Renal cortical epithelial cell (primary cell): ENCODE data around the gene NR2F2. TPM values are rescaled to one million over a fixed set of nuclear protein-coding genes. Genes with fewer than 3 reads are reported as not detected.

Source experiments
- DNase-seq: peaks from one replicate; pipeline ENCODE4 v3.0.0-alpha.2; 2011; ENCODE audit warnings: low read depth
- total RNA-seq: library from RNA; depleted of rRNA; stranded (reverse); fragments of >200 nt; gene quantifications from 2 replicates; pipeline ENCODE4 v1.2.3, GENCODE V29; 2014

NR2F2 gene
- total RNA-seq, 1 donor from 2014 or later, result 37.3 TPM

DNA sequence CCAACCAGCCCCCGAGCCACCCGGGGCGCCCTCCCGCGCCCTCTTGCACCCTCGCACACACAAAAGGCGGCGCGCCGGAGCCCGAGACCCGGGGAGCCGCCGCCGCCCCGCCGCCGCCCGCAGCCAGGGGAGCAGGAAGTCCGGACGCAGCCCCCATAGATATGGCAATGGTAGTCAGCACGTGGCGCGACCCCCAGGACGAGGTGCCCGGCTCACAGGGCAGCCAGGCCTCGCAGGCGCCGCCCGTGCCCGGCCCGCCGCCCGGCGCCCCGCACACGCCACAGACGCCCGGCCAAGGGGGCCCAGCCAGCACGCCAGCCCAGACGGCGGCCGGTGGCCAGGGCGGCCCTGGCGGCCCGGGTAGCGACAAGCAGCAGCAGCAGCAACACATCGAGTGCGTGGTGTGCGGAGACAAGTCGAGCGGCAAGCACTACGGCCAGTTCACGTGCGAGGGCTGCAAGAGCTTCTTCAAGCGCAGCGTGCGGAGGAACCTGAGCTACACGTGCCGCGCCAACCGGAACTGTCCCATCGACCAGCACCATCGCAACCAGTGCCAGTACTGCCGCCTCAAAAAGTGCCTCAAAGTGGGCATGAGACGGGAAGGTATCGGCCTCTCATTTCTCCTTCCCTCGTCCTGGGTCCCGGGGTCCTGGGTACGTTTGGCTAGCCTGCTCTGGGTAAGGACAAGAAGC, 1.6 kb downstream of the NR2F2 start:
- no peak for DNase-seq

GRCh38 chr15:96332637-96333121, 2.2 kb downstream of the NR2F2 start:
- DNase-seq, result no peak

DNA sequence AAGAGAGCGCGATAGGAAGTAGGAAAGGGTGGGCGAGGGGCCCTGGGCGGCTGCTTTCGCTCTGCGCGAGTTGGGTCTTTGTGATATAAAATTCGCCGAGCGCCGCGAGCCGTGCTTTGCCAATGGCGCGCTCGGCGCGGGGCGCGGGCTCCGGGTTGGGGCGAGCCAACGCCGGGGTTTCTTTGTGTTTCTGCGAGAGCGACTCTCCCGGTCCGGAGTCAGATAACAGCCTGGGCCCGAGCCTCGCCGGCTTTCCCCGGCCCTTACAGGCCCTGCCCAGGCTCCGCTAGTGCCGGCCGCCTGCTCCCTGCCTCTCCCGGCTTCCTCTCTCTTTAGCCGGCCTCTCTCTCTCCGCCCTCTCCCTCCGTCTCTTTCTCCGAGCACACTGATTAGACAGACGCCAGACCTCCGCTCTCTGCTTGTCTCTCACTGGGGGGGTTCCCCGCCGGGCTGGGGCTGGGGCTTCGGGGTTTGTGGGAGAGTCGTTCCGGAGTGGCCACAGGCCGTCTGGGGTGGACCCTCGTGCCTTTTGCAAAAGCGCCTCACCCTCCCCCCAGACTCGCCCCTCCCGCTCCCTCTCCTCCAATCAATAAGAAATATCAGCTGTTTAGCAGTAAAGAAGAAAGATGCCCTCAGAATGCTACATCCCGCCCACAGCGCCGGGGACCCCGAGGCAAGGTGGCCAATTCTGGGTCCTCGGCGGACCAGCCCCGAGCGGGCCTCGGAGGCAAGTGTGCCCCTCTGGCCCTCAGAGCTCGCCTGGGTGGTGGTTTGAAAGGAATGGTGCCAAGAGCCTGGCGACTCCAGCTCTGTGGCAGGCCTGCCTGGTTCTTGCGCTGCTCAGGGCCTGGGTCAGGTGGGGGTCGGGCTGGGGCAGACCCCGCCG, 2.9 kb downstream of the NR2F2 start:
- DNase-seq, result no peak

GRCh38 chr15:96334017-96334704, 3.7 kb downstream of the NR2F2 start:
- no peak for DNase-seq

DNA sequence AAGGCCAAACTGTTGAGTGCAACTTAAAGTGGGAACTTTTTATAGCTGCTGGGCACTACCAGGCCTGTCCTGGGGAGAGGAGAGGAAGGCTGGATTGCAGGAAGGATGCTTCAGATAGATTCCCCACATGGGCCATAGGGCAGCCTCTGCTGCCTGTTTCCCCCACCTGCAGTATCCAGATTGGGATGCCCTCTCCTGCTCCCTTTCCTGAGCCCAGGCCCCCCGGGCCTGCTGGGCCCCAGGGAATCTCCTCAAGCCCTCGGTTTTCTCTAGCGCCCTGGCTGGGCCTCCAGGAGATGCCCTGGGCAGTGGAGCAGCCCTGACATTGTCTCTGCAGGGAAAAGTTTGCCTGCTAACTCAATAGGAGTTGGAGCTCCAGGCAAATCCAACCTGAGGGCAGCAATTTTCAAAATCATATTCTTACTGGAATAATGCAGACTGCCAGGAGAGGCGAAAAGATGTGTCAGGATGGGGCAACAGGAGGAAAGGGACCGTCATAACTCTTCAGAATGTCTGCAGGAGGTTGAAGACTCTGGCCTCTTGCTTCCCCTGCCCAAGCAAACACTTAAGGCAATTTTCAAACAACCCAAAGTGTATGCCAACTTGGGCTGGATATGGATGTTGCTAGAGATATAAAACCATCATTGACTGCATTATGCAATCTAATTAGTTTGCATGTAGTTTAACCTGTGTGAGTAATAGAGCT, 4.4 kb downstream of the NR2F2 start:
- no peak for DNase-seq

DNA sequence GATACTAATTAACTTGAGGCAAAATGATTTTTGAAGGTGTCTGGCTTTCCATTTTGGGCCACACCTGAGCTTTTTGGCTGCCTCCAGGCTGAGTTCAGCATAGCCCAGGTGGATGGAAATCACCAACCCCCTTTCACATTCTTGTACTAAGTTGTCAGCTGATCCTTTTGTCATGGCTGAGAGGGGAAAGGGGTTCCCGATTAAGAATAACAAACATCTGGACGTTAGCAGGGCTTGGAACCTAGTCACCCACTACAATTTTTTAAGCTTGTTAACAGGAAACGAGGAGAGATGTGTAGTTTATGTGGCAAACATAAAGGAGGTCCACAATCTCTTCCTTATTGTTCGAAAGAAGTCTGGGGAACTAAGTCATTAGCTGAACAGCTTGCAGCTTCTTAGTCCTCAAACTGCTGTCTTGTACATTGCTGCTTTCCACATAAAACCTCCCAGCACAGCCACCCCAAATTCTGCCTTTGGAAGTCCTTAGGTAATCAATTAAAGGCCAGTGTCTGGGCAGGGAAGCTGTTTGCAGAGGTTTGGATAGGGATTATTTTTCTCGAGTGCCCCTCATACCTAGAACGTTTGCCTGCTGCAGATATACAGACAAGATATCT, 5.0 kb downstream of the NR2F2 start:
- DNase-seq, result no peak

GRCh38 chr15:96336108-96336595, 5.7 kb downstream of the NR2F2 start:
- DNase-seq, result no peak

GRCh38 chr15:96336596-96337364, 6.3 kb downstream of the NR2F2 start:
- no peak for DNase-seq

GRCh38 chr15:96337365-96338023, 7.0 kb downstream of the NR2F2 start:
- no peak for DNase-seq

DNA sequence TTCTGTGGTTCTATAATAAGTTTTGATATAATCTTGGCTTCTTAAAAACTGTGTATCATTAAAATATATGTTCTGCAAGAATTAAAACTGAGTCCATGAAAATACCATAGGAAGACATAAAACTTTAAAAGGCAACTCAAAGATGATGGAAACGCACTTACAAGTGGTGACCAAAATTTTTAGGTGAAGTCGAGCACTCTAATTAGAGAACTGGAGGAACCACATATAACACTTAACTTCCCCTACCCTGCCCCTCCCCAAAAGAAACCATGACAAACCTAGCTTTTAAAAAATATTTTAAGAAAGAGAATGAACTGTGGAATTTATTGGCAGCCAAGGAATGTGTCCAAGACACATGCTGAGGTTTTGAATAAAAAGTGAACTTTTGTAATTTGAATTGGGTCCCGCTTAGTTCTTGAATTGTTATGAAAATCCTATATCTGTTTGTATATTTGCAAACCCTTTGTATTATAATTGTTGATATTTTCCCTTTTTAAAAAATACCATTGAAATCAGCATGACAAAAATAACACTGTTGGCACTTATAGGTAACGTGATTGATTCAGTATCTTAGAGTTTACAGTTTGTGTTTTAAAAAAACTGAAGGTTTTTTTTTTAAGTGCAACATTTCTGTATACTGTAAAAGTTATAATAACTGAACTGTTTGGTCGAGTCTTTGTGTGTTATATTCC, 7.7 kb downstream of the NR2F2 start:
- no peak for DNase-seq

DNA sequence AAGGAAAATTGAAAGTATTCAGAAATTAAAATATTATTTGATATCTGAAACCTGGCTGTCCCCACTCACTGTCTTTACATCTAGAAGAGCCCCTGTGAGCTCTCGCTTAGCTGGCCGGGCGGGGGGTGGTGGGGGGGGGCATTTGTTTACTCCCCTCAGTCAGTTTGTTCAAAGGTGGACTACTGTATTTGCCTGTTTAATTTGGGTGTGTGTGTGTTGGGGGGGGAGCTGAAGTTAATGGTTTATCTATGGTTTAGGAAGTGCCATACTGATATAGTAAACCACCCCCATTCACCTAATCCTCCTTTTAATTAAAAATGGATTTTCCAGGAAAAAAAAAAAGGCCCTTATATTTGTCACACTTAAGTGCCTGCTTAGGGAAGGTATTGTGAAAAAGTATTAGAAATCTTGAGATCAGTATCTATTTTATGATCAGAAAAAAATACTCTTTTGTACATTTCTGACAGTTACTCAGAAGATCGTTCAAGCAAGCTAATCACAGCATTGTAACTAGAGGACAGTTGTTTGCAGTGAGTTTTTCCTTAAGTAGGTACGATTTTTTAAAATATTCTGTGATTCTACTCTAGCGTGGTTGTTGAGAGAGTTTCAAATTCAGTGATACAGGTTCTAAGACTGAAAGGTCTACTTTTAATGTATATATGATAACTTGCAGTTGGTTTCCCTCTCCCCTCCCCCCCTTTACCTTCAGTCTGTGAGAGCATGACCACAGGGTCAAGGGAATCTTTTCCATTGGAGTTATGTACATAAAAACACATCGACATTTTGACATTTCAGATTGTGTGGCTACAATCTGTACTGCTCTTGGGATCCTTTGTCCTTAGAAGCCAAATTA, 8.5 kb downstream of the NR2F2 start:
- no peak for DNase-seq

DNA sequence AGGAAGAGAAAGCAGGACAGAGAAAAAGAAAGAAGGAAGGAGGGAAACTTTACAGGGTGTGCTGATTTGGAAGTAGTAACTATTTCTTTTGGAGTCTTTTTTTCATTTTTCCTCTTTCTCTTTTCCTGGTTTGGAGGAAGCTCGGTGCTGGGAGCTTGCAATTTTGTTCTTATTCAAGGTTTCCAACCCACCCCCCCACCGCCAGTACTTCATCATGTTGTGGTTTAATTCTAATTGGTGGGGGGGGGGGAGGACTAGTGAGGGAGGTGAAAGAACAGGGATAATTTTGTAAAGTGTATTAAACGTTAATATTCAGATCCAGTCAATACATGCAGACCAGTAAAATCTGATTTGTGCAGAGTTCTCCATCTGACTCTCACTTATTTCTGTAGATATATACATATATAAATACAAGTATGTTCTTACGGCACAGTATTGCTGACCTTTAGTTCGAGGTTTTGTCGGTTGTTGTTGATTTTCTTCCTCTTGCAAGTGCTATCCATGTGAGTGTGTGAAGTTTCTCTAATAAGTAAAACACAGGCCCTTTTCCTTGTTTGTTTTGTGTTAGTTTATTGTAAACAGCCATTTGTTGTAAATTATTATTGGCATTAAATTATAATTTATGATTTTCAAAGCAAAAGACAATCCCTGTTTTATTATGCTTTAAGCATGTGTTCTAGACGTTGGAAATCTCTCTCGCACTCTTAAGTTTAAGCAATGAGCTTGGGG, 9.3 kb downstream of the NR2F2 start:
- no peak for DNase-seq

DNA sequence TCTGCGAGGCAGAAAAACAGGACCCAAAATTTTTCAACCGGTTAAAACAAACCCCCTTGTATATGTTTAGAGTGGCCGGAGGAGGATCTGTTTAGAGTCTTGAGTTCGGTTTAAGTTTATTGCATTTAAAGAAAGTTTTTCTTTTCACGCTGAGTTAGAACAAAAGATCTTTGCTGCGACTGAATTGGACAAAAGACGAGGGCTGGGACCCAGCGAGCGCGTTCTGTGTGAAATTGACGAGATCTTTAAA, 9.8 kb downstream of the NR2F2 start:
- no peak for DNase-seq

DNA sequence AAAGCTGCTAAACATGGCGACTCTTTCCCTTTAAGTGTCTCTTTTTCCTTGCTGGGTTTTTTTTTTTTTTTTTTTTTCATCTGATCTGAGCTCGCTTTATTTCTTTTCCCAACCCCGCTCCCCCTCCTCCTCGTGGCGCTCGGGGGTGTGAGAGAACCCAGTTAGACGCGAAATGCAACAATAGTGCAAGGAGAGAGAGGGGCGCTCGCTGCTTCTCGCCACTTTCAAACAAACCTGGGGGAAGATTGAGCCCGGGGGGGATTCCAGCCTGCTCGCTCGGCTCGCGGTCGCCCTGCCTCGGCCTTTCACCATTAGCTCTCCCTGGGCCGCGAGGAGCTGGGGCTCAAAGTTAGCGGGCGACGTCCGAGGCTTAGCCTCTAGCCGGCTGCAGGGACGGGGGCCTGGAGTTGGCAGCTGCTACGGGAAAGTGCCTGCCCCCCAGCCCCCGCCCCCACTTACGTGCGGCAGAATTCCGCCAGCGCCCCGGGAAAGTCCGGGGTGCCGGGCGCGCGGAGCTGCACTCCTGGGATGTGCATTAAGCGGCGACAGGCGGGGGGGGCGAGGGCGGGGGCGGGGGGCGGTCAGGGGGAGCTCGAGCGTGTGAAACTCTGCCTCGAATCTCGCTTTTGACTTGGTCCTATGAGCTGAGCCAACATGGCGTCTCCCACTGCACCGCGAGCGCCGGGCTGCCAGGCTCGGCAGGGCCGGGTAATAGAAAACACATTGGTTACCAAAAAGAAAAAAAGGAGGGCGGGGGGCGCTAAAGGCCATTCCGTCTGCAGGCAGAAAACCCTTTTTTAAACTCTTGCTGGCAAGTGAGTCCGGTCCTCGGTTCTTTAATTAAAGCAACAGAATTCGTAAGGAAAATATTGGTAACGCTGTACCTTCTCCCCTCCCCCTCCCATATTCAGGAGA, 10.4 kb downstream of the NR2F2 start:
- no peak for DNase-seq

- DNase-seq, result no peak
Observed at GRCh38 chr15:96341513-96342405, 11.3 kb downstream of the NR2F2 start.
